Cardiac muscle cell (in vitro differentiated cells and primary cell): Measurements from ENCODE around the gene CHRM4. TPM values are rescaled to one million over a fixed set of nuclear protein-coding genes. Genes with fewer than 3 reads are reported as not detected.

Experiments
- DNase-seq, 2 donors: peaks; one replicate each; pipeline versions ENCODE4 v3.0.0 to v3.0.0-alpha.2; 2010 to 2017; ENCODE audit warnings: low read depth in 1 of 2, low spot score in 1 of 2
- H3K27ac ChIP-seq: fragments of 200-600 bp; sonication (generic); 2 replicates; pipeline ENCODE4 v1.5.1; 2016
- H3K27me3 ChIP-seq: fragments of 200-600 bp; sonication (generic); 2 replicates; pipeline ENCODE4 v1.6.0; 2016; ENCODE audit warnings: control low read depth
- H3K36me3 ChIP-seq: fragments of 200-600 bp; sonication (generic); 2 replicates; pipeline ENCODE4 v1.5.1; 2016; ENCODE audit warnings: control low read depth
- H3K4me1 ChIP-seq: fragments of 200-600 bp; sonication (generic); 2 replicates; pipeline ENCODE4 v1.8.1; 2017; ENCODE audit warnings: low read depth, mild to moderate bottlenecking, mixed run types
- H3K4me3 ChIP-seq: fragments of 200-600 bp; sonication (generic); 2 replicates; pipeline ENCODE4 v1.5.1; 2016; ENCODE audit warnings: mild to moderate bottlenecking
- H3K9me3 ChIP-seq: fragments of 200-600 bp; sonication (generic); 2 replicates; pipeline ENCODE4 v1.5.1; 2017; ENCODE audit warnings: low read depth, mild to moderate bottlenecking, control low read depth
- CTCF ChIP-seq: IDR thresholded peaks from 2 replicates; pipeline ENCODE4 v1.5.1; 2012; ENCODE audit warnings: low read depth, mild to moderate bottlenecking, low read length
- polyA plus RNA-seq: library from polyadenylated mRNA; unstranded; fragments of >200 nt; fragmentation: Nextera tagmentation; extraction: Ambion mirVana; gene quantifications from 2 replicates; pipeline ENCODE4 v1.2.1, GENCODE V29; 2016
- total RNA-seq: library from RNA; depleted of rRNA; stranded (reverse); fragments of >200 nt; gene quantifications from 2 replicates; pipeline ENCODE4 v1.2.3, GENCODE V29; 2016

CHRM4 gene
- total and polyA plus RNA-seq, 2 experiments from 2014 or later, result 0.51 TPM; not detected in 1

GRCh38 chr11:46421257-46421880, 29.8 kb upstream of the CHRM4 start:
- no peak for TF ChIP-seq CTCF
- Histone ChIP-seq H3K9me3 (no peaks in the 10 kb centered on the region), H3K27ac (peak overlapping the region; percentile 52), H3K4me1 (peaks cover 8% of the 10 kb centered on the region), H3K4me3 (no peak overlapping the region), H3K36me3 (peaks cover 7% of the 10 kb centered on the region), H3K27me3 (no peaks in the 10 kb centered on the region)
- DNase-seq, result peak in 1 of 2 donors; percentile 63

- TF ChIP-seq CTCF, result no peak
- Histone ChIP-seq H3K9me3 (no peaks in the 10 kb centered on the region), H3K27ac (peak overlapping the region; percentile 52)
Observed at GRCh38 chr11:46420513-46420912, 28.9 kb upstream of the CHRM4 start.

GRCh38 chr11:46418751-46419150, 27.2 kb upstream of the CHRM4 start:
- no peak for DNase-seq
- Histone ChIP-seq H3K36me3 (peaks cover 16% of the 10 kb centered on the region), H3K9me3 (no peaks in the 10 kb centered on the region), H3K27ac (no peak overlapping the region), H3K4me1 (peaks cover 8% of the 10 kb centered on the region), H3K4me3 (no peak overlapping the region), H3K27me3 (no peaks in the 10 kb centered on the region)
- no peak for TF ChIP-seq CTCF

More at GRCh38 chr11:46420513-46420912, 28.9 kb upstream of the CHRM4 start:
- Histone ChIP-seq H3K36me3 (peaks cover 14% of the 10 kb centered on the region), H3K27me3 (no peaks in the 10 kb centered on the region), H3K4me3 (no peak overlapping the region), H3K4me1 (peaks cover 8% of the 10 kb centered on the region)
- DNase-seq, result no peak

- H3K27ac ChIP-seq, result no peak overlapping the region
- DNase-seq, result no peak
Observed at GRCh38 chr11:46417711-46418110, 26.1 kb upstream of the CHRM4 start.

GRCh38 chr11:46414879-46415278, 23.3 kb upstream of the CHRM4 start:
- no peaks in the 10 kb centered on the region for H3K9me3 ChIP-seq
- no peak for TF ChIP-seq CTCF
- no peak overlapping the region for H3K4me3 ChIP-seq
- H3K36me3 ChIP-seq, result peaks cover 17% of the 10 kb centered on the region
- no peaks in the 10 kb centered on the region for H3K27me3 ChIP-seq
- no peak overlapping the region for H3K27ac ChIP-seq
- no peaks in the 10 kb centered on the region for H3K4me1 ChIP-seq
- DNase-seq, result no peak

More at GRCh38 chr11:46417711-46418110, 26.1 kb upstream of the CHRM4 start:
- Histone ChIP-seq H3K4me3 (no peak overlapping the region), H3K36me3 (peaks cover 17% of the 10 kb centered on the region), H3K9me3 (no peaks in the 10 kb centered on the region), H3K27me3 (no peaks in the 10 kb centered on the region), H3K4me1 (peaks cover 8% of the 10 kb centered on the region)
- TF ChIP-seq CTCF, result no peak
